Activated naive CD4-positive, alpha-beta T cell (primary cell): Measurements from ENCODE around the gene STING1.
A peak's percentile ranks its signal among the peaks of the same experiment; 100 is the strongest.

Experiments used
- DNase-seq, 4 experiments: peaks; one replicate each; lab custom pipeline; 2025; lab: John Stamatoyannopoulos, UW

STING1 gene

GRCh38 chr5:139439013-139439903, 43.3 kb downstream of the STING1 start, which contains the start of gene DNAJC18:
Gene DNAJC18 (minus strand): TSS chr5:139439525. CDS start chr5:139439445, 80 bp downstream.
- peak; percentile 56 to 88 (median 69) for DNase-seq

GRCh38 chr5:139438707-139439012, 43.9 kb downstream of the STING1 start:
- no peak for DNase-seq

GRCh38 chr5:139435676-139436075, 46.9 kb downstream of the STING1 start:
- no peak for DNase-seq

GRCh38 chr5:139431706-139432105, 50.9 kb downstream of the STING1 start:
- no peak for DNase-seq

GRCh38 chr5:139430015-139430414, 52.5 kb downstream of the STING1 start:
- DNase-seq = no peak

GRCh38 chr5:139426203-139426885, 56.2 kb downstream of the STING1 start:
- DNase-seq = no peak
